Measurements from ENCODE around the gene ACTL6B. TPM values are rescaled to one million over a fixed set of nuclear protein-coding genes. Genes with fewer than 3 reads are reported as not detected.
A peak's percentile ranks its signal among the peaks of the same experiment; 100 is the strongest.
"Not testable (repeated sequence)": the region's sequence is repeated elsewhere in the genome, so short reads cannot be mapped to it uniquely, and the experiment has no call there.

ACTL6B gene
- total RNA-seq, 1 donor from 2014 or later, result 2.4 TPM

DNA sequence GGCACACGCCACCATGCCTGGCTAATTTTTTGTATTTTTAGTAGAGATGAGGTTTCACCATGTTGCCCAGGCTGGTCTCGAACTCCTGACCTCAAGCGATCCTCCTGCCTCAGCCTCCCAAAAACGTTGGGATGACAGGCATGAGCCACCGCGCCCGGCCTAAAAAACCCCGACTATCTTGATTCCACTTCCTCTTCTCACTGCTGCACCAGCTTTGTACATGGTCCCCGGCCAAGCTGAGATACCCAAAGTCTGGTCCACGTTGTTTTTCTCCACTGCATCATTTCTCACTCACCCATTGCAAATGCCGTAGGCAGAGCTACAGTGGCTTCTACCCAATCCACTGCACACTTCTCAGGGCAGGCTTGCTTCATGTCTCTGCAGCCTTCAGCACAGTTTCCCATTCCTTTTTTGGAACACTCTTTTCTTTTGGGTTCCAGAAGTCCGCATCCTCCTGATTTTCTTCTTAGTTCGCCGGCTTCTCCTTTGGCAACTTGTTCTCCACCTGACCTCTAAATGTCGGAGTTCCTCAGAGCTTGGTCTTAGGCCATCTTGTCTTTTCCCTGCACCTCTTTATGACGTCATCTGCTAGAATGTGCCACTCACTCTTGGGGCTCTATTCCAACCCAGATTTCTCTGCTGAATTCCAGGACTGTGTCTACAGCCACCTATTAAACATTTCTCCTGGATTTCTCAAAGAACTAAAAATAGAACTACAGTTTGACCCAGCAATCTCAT is 11.3 kb upstream of the ACTL6B start:
- TF ChIP-seq, protein P1, sequence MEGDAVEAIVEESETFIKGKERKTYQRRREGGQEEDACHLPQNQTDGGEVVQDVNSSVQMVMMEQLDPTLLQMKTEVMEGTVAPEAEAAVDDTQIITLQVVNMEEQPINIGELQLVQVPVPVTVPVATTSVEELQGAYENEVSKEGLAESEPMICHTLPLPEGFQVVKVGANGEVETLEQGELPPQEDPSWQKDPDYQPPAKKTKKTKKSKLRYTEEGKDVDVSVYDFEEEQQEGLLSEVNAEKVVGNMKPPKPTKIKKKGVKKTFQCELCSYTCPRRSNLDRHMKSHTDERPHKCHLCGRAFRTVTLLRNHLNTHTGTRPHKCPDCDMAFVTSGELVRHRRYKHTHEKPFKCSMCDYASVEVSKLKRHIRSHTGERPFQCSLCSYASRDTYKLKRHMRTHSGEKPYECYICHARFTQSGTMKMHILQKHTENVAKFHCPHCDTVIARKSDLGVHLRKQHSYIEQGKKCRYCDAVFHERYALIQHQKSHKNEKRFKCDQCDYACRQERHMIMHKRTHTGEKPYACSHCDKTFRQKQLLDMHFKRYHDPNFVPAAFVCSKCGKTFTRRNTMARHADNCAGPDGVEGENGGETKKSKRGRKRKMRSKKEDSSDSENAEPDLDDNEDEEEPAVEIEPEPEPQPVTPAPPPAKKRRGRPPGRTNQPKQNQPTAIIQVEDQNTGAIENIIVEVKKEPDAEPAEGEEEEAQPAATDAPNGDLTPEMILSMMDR (conservative IDR thresholded peaks at IDR 0.05), result no peak
- H3K27me3 Mint-ChIP-seq, result peaks cover 25% of the 10 kb centered on the region
- no peaks in the 10 kb centered on the region for H3K4me1 Mint-ChIP-seq (ENCODE audit: unreplicated experiment)
- DNase-seq (ENCODE audit: extremely low spot score, unreplicated experiment), result no peak
- H3K36me3 Mint-ChIP-seq, result no peaks in the 10 kb centered on the region
- H3K9me3 Mint-ChIP-seq, result no peaks in the 10 kb centered on the region
- no peak overlapping the region for H3K27ac Mint-ChIP-seq
- no peak overlapping the region for H3K4me3 Mint-ChIP-seq

DNA sequence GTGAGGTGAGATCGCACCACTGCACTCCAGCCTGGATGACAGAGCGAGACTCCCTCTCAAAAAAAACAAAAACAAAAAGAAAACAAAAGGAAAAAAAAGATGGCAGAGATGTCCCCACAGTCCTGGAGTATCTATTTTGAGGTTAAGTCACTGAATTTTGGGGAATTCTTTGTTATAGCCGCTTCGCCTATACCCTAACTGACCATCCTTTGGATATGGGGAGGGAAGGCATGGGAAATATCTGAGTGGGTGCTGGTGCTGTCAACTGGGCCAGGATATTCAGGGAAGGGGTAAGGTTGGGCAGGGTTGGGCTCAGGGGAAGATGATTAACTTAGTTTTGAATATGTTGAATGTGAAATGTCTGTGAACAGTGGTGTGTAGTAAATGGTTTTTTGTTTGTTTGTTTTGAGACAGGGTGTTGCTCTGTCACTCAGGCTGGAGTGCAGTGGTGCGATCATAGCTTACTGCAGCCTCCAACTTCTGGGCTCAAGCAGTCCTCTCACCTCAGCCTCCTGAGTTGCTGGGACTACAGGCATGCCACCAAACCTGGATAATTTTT is 9.0 kb upstream of the ACTL6B start:
- no peak for DNase-seq (ENCODE audit: extremely low spot score, unreplicated experiment)
- H3K27ac Mint-ChIP-seq, result no peak overlapping the region
- no peak overlapping the region for H3K4me3 Mint-ChIP-seq
- H3K27me3 Mint-ChIP-seq, result peaks cover 16% of the 10 kb centered on the region
- no peaks in the 10 kb centered on the region for H3K36me3 Mint-ChIP-seq
- TF ChIP-seq, protein P1 (conservative IDR thresholded peaks at IDR 0.05), result no peak
- H3K4me1 Mint-ChIP-seq (ENCODE audit: unreplicated experiment), result no peaks in the 10 kb centered on the region
- H3K9me3 Mint-ChIP-seq, result no peaks in the 10 kb centered on the region

DNA sequence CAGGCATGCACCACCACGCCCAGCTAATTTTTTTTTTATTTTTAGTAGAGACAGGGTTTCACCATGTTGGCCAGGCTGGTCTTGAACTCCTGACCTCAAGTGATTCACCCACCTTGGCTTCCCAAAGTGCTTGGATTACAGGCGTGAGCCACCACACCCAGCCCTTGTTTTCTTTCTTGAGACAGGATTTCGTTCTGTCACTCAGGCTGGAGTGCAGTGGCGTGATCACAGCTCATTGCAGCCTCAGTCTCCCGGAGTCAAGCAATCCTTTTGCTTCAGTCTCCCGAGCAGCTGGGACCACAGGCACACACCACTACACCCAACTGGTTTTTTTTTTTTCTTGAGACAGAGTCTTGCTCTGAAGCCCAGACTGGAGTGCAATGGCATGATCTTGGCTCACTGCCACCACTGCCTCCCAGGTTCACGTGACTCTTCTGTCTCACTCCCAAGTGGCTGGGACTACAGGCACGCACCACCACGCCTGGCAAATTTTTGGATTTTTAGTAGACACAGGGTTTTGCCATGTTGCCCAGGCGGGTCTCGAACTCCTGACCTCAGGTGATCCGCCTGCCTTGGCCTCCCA is 6.0 kb upstream of the ACTL6B start:
- not testable (repeated sequence) for H3K9me3 Mint-ChIP-seq; H3K27ac Mint-ChIP-seq; H3K4me1 Mint-ChIP-seq (ENCODE audit: unreplicated experiment); DNase-seq (ENCODE audit: extremely low spot score, unreplicated experiment); H3K4me3 Mint-ChIP-seq; H3K36me3 Mint-ChIP-seq
- H3K27me3 Mint-ChIP-seq, result peaks cover 30% of the 10 kb centered on the region

DNA sequence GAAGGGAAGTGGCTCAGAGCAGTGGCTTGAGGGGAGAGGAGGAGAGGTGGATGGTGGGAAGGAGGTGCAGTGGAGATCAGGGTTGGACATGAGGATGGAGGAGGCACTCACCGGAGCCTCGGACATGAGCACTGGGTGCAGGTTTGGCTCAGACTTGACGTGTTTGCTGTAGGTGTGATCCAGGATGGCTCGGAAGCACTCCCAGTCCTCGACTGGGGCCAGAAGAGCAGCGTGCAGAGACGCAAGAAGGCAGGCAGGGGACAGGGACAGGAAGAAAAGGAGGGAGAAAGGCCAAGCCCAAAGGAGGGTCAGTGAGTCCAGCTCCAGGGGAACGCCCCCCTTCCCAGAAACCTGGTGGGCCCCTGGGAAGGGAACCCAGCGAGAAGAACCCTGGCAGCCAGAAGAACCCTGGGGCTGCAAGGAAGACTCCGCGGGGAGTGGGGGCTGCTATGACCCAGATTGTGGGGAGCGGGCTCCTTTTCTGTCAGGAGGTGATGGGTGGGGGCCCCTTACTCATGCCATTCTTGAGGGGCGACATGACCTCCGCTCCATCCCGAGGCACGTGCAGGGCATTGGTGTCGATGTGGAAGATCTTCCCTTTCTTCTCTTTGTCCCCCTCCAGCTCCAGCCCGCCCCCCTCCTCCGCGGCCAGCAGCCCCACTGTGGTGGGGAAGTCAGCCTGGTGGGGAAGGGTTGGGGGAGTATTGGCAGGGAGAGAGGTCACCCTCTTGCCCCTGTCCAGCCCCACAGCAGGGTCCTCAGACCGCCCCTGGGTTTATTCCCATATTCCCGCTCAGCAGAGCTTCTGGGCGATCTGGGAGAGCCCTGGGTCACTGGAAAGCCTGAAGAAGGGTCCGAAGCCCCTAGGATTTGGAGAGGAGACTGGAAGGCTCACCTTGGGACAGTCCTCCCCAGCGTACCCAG is 1.1 kb downstream of the ACTL6B start:
- Mint-ChIP-seq H3K27ac (no peak overlapping the region), H3K4me1 (ENCODE audit: unreplicated experiment) (no peaks in the 10 kb centered on the region), H3K36me3 (no peaks in the 10 kb centered on the region), H3K4me3 (no peak overlapping the region), H3K27me3 (peaks cover 43% of the 10 kb centered on the region), H3K9me3 (no peaks in the 10 kb centered on the region)
- TF ChIP-seq, protein P1 (conservative IDR thresholded peaks at IDR 0.05), result no peak
- no peak for DNase-seq (ENCODE audit: extremely low spot score, unreplicated experiment)

DNA sequence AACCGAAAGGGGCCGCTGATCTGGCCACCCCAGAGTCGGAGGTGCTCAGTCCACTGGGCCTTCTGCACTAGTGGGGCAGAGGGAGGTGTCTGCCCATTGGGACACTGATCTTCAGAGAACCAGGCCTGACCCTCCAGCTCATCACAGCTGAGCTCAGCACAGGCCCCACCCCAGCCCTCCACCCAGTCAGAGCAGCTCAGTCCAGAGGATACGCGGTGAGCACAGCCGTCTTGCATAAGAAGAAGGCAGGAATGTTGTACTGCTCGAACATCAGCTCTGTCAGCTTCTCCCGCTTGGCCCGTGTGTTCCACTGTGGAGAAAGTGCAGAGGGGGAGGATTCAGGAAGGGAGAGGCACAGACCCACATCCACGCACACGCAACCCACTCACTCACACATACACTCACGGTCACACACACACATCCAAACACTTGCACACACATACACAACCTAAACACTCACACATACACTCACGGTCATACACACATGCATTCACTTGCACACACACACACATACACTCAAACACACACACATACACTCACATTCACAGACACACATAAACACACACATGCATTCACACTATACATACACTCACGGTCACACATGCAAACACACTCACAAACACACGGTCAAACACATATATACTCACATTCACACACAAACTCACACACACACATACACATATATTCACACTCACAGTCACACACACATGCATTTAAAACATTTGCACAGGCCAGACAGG is 6.3 kb downstream of the ACTL6B start:
- H3K4me3 Mint-ChIP-seq, result peak overlapping the region; percentile 0
- DNase-seq (ENCODE audit: extremely low spot score, unreplicated experiment), result no peak
- H3K27ac Mint-ChIP-seq, result peak overlapping the region; percentile 55
- no peaks in the 10 kb centered on the region for H3K9me3 Mint-ChIP-seq
- peaks cover 22% of the 10 kb centered on the region for H3K27me3 Mint-ChIP-seq
- TF ChIP-seq, protein P1 (conservative IDR thresholded peaks at IDR 0.05), result no peak
- H3K4me1 Mint-ChIP-seq (ENCODE audit: unreplicated experiment), result no peaks in the 10 kb centered on the region
- H3K36me3 Mint-ChIP-seq, result no peaks in the 10 kb centered on the region

Measured in type B pancreatic cell (in vitro differentiated cells).